ENCODE measurements around the gene COL18A1.
A peak's percentile ranks its signal among the peaks of the same experiment; 100 is the strongest.

The COL18A1 gene

GRCh38 chr21:45480701-45481500 lies 75.9 kb downstream of the COL18A1 start:
- no peak for DNase-seq

GRCh38 chr21:45481566-45481965 lies 76.6 kb downstream of the COL18A1 start:
- no peak for DNase-seq

GRCh38 chr21:45481977-45482898 lies 77.3 kb downstream of the COL18A1 start:
- DNase-seq, result no peak

DNA sequence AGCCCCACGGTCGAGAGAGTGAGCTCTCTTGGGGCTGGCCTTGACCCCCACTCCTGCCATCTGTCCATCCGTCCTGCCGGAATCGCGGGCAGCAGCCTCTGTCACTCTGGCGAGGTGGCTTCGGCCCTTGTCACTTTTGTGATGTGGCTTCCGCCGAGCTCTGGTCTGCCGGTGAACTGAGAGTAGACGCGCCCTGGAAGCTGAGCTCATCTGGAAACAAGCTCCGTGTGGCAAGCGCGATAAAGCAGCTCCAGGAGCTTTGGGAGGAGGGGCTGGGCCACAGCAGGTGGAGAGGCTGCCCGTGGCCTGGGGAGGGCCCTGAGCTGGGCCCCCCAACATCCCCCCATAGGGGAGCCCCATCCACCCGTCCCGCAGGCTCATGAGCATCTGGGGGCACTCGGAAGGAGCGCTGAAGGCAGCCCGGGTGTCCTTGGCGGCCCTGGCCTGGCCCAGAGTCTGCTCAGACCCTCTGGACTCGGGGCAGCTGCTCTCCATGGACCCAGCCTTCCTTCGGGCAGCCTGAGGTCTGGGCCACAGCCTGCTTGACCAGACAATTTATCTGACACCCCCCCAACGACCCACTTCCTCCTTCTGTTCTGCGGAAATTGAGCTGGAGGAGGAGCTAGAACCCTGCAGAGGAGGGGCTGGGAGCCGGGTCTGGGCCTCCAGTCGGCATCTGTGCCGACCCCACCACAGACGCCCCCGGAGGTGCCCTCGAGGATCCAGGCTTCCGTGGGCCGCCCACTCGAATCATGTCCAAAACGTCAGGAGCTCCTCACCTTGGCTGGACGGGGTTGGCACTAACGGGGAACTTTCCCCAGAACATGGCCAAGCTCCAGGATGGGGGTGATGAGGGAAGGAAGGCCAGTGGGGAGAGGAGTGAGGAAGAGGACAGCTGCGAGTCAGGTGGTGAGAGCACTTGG lies 78.2 kb downstream of the COL18A1 start:
- DNase-seq, result peak in 1 of 14 donors; percentile 15

GRCh38 chr21:45484318-45484717 lies 79.4 kb downstream of the COL18A1 start:
- DNase-seq, result no peak

DNA sequence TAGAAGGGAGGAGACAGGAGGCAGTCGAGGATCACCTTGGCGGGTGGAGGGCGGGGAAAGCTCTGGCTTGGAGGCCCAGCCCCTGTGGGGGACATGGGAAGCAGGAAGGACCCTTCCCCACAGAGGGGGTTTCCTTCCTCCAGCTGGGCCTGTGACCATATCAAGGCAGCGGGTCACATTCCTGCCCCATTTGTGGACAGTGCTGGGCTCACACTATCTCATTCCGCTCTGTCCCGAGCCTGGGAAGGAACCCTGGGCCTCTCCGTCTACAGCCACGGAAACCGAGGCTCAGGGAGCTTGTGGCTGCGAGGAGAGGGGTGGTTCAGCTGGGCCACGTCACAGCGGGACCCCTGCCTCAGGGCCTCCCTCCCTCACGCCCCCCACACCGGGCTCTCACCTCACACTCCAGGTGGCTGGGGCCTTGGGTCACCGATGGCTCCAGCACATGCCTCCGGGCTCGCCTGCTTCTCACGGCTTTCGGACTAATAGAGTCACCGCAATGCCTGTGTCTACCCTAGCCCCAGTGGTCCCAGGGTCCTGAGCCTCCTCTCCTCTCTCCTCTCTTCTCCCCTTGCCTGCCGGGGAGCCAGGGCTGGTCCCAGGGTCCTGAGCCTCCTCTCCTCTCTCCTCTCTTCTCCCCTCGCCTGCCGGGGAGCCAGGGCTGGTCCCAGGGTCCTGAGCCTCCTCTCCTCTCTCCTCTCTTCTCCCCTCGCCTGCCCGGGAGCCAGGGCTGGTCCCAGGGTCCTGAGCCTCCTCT lies 80.9 kb downstream of the COL18A1 start:
- DNase-seq, result no peak

GRCh38 chr21:45486443-45487160 lies 81.6 kb downstream of the COL18A1 start:
- DNase-seq, result no peak

DNA sequence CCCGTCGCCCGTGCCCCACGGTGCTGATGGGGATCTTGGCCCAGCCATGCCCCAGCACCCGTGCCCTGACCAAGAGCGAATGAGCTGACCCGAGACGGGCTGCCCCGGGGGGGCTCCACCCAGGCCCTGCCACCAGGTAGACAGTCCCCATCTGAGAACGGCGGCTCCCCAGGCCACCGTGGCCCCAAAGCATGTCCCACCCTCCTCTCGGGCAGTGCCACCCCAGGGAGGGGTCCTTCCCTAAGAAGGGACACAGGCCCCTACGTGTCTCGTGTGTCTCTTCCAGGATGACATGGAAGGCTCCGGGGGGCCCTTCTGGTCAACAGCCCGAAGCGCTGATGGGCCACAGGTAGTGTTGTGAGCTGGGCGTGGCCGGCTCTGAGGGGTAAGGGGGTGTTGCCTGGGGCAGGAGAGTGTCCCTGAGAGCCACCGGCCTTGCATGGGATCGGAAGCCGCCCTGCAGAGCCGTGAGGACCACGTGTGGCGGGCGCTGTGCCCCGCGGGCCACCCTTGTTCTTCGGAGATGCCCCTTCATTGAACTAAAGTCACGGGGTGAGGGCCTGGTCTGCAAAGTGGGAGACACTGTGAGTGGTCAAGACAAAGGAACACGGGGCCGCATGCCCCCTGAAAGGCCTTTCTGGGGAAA lies 82.3 kb downstream of the COL18A1 start:
- DNase-seq, result no peak

GRCh38 chr21:45487891-45488600 lies 83.1 kb downstream of the COL18A1 start:
- DNase-seq, result no peak

DNA sequence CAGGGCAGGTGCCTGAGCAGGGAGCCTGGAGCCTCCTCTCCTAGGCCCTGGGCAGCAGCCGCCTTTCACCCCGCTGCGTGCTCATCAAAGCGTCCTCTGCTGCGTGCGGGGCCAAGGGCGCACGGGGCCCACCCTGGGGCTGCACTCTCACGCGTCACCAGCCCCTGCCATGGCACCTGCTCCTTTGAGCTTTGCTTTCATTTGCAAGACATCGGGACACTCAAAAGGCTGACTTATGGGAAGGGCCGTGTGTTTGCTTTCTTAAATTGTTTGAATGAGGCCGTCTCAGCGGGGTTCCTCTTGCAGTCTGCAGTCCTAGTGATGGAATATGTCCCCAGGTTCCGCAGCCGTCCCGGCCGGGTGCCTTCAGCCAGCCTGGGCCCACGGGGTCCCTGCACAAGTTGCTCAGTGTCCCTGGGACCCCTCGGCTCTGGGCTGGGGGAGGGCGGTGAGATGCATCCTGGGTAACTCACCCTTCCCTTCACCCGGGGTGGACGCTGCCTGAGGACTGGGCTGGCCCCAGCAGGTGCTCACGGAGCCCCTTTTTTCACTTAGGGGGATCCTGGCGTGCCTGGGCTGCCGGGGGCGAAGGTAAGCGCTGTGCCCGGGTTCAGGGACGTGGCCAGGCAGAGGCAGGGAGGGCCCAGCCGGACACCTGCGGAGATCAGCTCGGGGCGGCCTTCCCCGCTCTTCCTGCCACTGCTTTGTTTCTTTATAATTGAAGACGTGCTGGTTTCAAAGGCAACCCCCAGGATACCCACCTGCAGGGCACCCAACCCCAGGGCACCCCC lies 84.2 kb downstream of the COL18A1 start:
- no peak for DNase-seq

GRCh38 chr21:45489722-45489982 lies 84.7 kb downstream of the COL18A1 start:
- DNase-seq, result no peak

GRCh38 chr21:45490049-45490731 lies 85.2 kb downstream of the COL18A1 start:
- no peak for DNase-seq

- DNase-seq, result no peak
Measured at GRCh38 chr21:45491056-45491455, 86.1 kb downstream of the COL18A1 start.

GRCh38 chr21:45491623-45492022 lies 86.7 kb downstream of the COL18A1 start:
- no peak for DNase-seq

- DNase-seq, result no peak
Measured at GRCh38 chr21:45492765-45493164, 87.8 kb downstream of the COL18A1 start.

GRCh38 chr21:45493401-45494001 lies 88.5 kb downstream of the COL18A1 start:
- no peak for DNase-seq

DNA sequence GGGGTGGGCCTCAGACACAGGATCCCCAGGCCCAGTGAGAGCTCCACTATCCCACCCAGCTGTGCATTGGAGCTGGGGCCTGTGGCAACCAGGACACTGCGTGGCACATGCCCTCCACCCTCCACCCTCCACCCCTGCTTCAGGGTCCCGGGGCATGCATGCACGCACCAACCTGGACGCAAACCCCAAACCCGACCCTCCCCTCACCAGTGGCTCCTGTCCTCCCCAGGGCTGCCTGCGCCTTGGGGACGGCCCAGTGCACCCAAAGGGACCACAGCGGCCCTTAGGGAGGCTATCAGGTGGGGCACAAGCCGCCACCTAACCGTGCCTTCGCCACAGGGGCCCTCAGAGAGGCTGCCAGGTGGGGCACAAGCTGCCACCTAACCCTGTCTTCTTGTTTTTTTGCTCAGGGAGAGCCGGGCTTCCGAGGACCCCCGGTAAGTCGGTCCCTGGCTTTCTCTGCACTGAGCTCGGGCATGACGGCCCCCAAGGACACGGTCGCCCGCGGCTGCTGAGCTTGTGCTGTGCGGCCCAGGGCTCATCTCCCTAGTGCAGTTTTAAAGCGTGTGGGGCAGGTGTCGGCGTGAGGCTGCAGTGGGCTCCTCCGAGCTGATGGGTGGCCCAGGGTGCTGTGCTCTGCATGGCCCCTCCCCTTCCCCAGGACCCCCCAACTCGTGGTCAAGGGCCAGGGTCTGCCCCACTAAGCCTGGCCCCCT lies 89.3 kb downstream of the COL18A1 start:
- DNase-seq, result no peak

Data from C1 segment of cervical spinal cord (tissue), 14 donors.